Astrocyte (in vitro differentiated cells and primary cell): Measurements from ENCODE around the gene CNTROB. TPM values are rescaled to one million over a fixed set of nuclear protein-coding genes. Genes with fewer than 3 reads are reported as not detected.
A peak's percentile ranks its signal among the peaks of the same experiment; 100 is the strongest.

ENCODE experiments used
- DNase-seq: peaks from one replicate; pipeline ENCODE4 v3.0.0-alpha.2; 2010; ENCODE audit warnings: low read depth
- FAIRE-seq: peaks from 2 replicates; lab custom pipeline; 2011; peaks lifted over from hg19 to GRCh38; lab: Jason Lieb, UNC
- H2AFZ ChIP-seq: 2 replicates; pipeline ENCODE4 v1.6.0; 2012; ENCODE audit warnings: low read depth, low read length, inconsistent platforms
- H3K27ac ChIP-seq: 2 replicates; pipeline ENCODE4 v1.5.1; 2011; ENCODE audit warnings: low read depth, low read length, inconsistent platforms
- H3K27me3 ChIP-seq: 2 replicates; pipeline ENCODE4 v1.6.0; 2011; ENCODE audit warnings: low read length, inconsistent platforms; ENCODE audit not compliant: insufficient read depth
- H3K36me3 ChIP-seq: 2 replicates; pipeline ENCODE4 v1.5.1; 2011; ENCODE audit warnings: low read length, inconsistent platforms; ENCODE audit not compliant: insufficient read depth
- H3K4me1 ChIP-seq: 2 replicates; pipeline ENCODE4 v1.5.1; 2011; ENCODE audit warnings: low read length, inconsistent platforms; ENCODE audit not compliant: insufficient read depth
- H3K4me2 ChIP-seq: 2 replicates; pipeline ENCODE4 v1.6.0; 2012; ENCODE audit warnings: low read length, inconsistent platforms
- H3K4me3 ChIP-seq: 2 replicates; pipeline ENCODE4 v1.5.1; 2011; ENCODE audit warnings: low read depth, mild to moderate bottlenecking, low read length, inconsistent platforms; ENCODE audit not compliant: insufficient read depth
- H3K79me2 ChIP-seq: 2 replicates; pipeline ENCODE4 v1.6.0; 2012; ENCODE audit warnings: mild to moderate bottlenecking, low read length, inconsistent platforms; ENCODE audit not compliant: insufficient read depth
- H3K9ac ChIP-seq: 2 replicates; pipeline ENCODE4 v1.6.0; 2012; ENCODE audit warnings: mild to moderate bottlenecking, low read length, inconsistent platforms
- H3K9me3 ChIP-seq: 2 replicates; pipeline ENCODE4 v1.5.1; 2012; ENCODE audit warnings: low read depth, mild to moderate bottlenecking, low read length, inconsistent platforms; ENCODE audit not compliant: insufficient read depth
- H4K20me1 ChIP-seq: 2 replicates; pipeline ENCODE4 v1.6.0; 2012; ENCODE audit warnings: low read length, inconsistent platforms; ENCODE audit not compliant: insufficient read depth
- H3K27ac Mint-ChIP-seq: one replicate; pipeline ENCODE4 v1.8.0; 2021; ENCODE audit warnings: mild to moderate bottlenecking, mixed read lengths; ENCODE audit not compliant: unreplicated experiment
- H3K27me3 Mint-ChIP-seq: one replicate; pipeline ENCODE4 v1.8.0; 2021; ENCODE audit warnings: low read depth, mixed read lengths; ENCODE audit not compliant: unreplicated experiment
- H3K36me3 Mint-ChIP-seq: one replicate; pipeline ENCODE4 v1.8.0; 2021; ENCODE audit warnings: low read depth, mixed read lengths; ENCODE audit not compliant: unreplicated experiment
- H3K4me1 Mint-ChIP-seq: one replicate; pipeline ENCODE4 v1.8.0; 2021; ENCODE audit warnings: low read depth, mixed read lengths; ENCODE audit not compliant: unreplicated experiment
- H3K4me3 Mint-ChIP-seq: one replicate; pipeline ENCODE4 v1.8.0; 2021; ENCODE audit warnings: mild to moderate bottlenecking, moderate library complexity, mixed read lengths; ENCODE audit not compliant: unreplicated experiment
- H3K9me3 Mint-ChIP-seq: one replicate; pipeline ENCODE4 v1.8.0; 2021; ENCODE audit warnings: mild to moderate bottlenecking, mixed read lengths; ENCODE audit not compliant: unreplicated experiment
- CTCF ChIP-seq: IDR thresholded peaks from 2 replicates; pipeline ENCODE4 v1.5.1; 2011; ENCODE audit warnings: low read depth, mild to moderate bottlenecking, inconsistent platforms, low read length, moderate library complexity; ENCODE audit not compliant: insufficient read depth
- EZH2 ChIP-seq: IDR thresholded peaks from 2 replicates; pipeline ENCODE4 v1.6.1; 2012; ENCODE audit warnings: mild to moderate bottlenecking, low read length, inconsistent platforms; ENCODE audit not compliant: insufficient read depth
- total RNA-seq: library from RNA; stranded (reverse); gene quantifications from 2 replicates; pipeline ENCODE4 v1.2.1, GENCODE V29; 2021

The CNTROB gene
- total RNA-seq, 1 donor from 2014 or later = 25.3 TPM

DNA sequence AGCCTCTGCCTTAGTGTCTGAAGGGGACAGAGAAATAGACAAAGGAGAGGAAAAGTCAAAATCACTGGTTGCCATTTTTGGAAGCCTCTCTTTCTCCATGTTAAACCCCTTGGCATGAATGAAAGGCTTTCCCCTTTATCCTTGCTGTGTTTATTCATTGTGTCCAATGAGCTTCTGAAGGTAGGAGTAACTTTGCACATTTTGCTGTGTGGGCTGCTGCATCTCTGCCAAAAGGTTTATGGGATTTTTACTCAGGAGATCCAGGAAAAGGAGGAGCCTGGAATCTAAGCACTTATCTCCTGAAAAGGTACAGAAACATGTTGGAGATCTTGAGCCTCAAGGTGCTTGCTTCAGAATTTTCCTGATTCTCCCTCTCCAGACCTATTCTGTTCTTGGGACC is 3.9 kb downstream of the CNTROB start:
- H3K4me3 ChIP-seq = no peak overlapping the region
- DNase-seq = no peak
- no peak for TF ChIP-seq CTCF
- no peak for TF ChIP-seq EZH2
- H3K9me3 ChIP-seq = no peaks in the 10 kb centered on the region
- H3K4me1 ChIP-seq = peaks cover 14% of the 10 kb centered on the region
- no peak overlapping the region for H2AFZ ChIP-seq
- no peak overlapping the region for H3K27ac ChIP-seq
- Mint-ChIP-seq H3K27me3 (no peaks in the 10 kb centered on the region), H3K27ac (peak overlapping the region; percentile 36), H3K9me3 (no peaks in the 10 kb centered on the region), H3K36me3 (peaks cover 18% of the 10 kb centered on the region), H3K4me1 (peaks cover 13% of the 10 kb centered on the region), H3K4me3 (no peak overlapping the region)
- peaks cover 43% of the 10 kb centered on the region for H3K79me2 ChIP-seq
- no peak overlapping the region for H3K9ac ChIP-seq
- no peak overlapping the region for H3K4me2 ChIP-seq
- no peak for FAIRE-seq
- no peaks in the 10 kb centered on the region for H3K27me3 ChIP-seq
- peaks cover 21% of the 10 kb centered on the region for H3K36me3 ChIP-seq
- peaks cover 32% of the 10 kb centered on the region for H4K20me1 ChIP-seq

DNA sequence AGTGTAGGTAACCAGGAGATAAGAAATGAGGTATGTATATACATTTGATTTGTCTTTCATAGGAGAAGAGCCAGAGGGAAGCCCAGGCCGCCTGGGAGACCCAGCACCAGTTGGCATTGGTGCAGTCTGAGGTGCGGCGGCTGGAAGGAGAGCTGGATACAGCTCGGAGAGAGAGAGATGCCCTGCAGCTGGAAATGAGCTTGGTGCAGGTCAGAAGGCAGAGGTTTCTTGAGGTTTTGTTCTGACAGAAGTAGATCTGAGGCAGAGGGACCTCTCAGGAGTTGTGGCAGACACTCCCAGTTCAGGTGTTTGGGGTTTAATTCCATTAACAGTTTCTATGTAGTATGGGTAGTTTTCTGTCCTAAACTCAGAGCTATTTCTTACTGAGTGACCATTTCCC is 8.0 kb downstream of the CNTROB start:
- no peaks in the 10 kb centered on the region for H3K4me1 Mint-ChIP-seq
- Histone ChIP-seq H3K36me3 (peaks cover 38% of the 10 kb centered on the region), H3K9ac (no peak overlapping the region), H3K4me3 (no peak overlapping the region), H3K79me2 (peaks cover 4% of the 10 kb centered on the region), H3K9me3 (no peaks in the 10 kb centered on the region), H4K20me1 (peaks cover 12% of the 10 kb centered on the region), H2AFZ (no peak overlapping the region), H3K27ac (no peak overlapping the region), H3K4me2 (no peak overlapping the region), H3K27me3 (no peaks in the 10 kb centered on the region), H3K4me1 (no peaks in the 10 kb centered on the region)
- TF ChIP-seq EZH2 = no peak
- no peak for TF ChIP-seq CTCF
- peaks cover 28% of the 10 kb centered on the region for H3K36me3 Mint-ChIP-seq
- H3K9me3 Mint-ChIP-seq = no peaks in the 10 kb centered on the region
- H3K27me3 Mint-ChIP-seq = no peaks in the 10 kb centered on the region
- no peak overlapping the region for H3K4me3 Mint-ChIP-seq
- H3K27ac Mint-ChIP-seq = no peak overlapping the region
- no peak for FAIRE-seq
- DNase-seq = no peak

DNA sequence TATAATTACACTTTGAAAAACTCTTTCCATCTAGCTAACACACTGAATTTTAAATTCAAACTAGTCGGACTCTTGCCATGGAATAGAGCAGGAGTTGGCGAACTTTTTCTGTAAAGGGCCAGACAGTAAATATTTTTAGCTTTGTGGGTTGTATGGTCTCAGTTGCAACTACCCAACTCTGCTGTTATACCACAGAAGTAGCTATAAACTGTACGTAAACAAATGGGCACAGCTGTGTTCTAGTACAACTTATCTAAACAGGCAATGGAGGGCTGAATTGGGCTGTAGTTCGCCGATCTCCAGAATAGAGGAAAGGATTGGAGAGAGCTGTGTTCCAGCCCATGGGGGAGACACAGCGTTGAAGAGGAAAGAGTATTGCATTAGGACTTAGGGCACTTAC is 8.7 kb downstream of the CNTROB start:
- no peaks in the 10 kb centered on the region for H3K9me3 ChIP-seq
- H3K36me3 ChIP-seq = peaks cover 38% of the 10 kb centered on the region
- Mint-ChIP-seq H3K27me3 (no peaks in the 10 kb centered on the region), H3K27ac (no peak overlapping the region), H3K36me3 (peaks cover 26% of the 10 kb centered on the region), H3K4me1 (no peaks in the 10 kb centered on the region), H3K4me3 (no peak overlapping the region), H3K9me3 (no peaks in the 10 kb centered on the region)
- TF ChIP-seq EZH2 (no peak), CTCF (no peak)
- H3K4me1 ChIP-seq = no peaks in the 10 kb centered on the region
- DNase-seq = no peak
- peaks cover 3% of the 10 kb centered on the region for H3K79me2 ChIP-seq
- no peak overlapping the region for H3K4me2 ChIP-seq
- no peak overlapping the region for H3K27ac ChIP-seq
- no peaks in the 10 kb centered on the region for H3K27me3 ChIP-seq
- H2AFZ ChIP-seq = no peak overlapping the region
- H4K20me1 ChIP-seq = peaks cover 9% of the 10 kb centered on the region
- H3K9ac ChIP-seq = no peak overlapping the region
- H3K4me3 ChIP-seq = no peak overlapping the region
- FAIRE-seq = no peak
